ENCODE results near the gene BCAP29. TPM values are rescaled to one million over a fixed set of nuclear protein-coding genes. Genes with fewer than 3 reads are reported as not detected.
A peak's percentile ranks its signal among the peaks of the same experiment; 100 is the strongest.

BCAP29 gene
- total RNA-seq, 1 donor from 2014 or later: 34.9 TPM

- no peak for DNase-seq (ENCODE audit: low spot score, unreplicated experiment)
- H3K36me3 Mint-ChIP-seq (ENCODE audit: insufficient read depth): peaks cover 7% of the 10 kb centered on the region
- H3K27ac Mint-ChIP-seq: no peak overlapping the region
- peaks cover 36% of the 10 kb centered on the region for H3K4me1 Mint-ChIP-seq (ENCODE audit: low read depth)
- no peaks in the 10 kb centered on the region for H3K27me3 Mint-ChIP-seq
- no peaks in the 10 kb centered on the region for H3K9me3 Mint-ChIP-seq (ENCODE audit: low read depth)
- H3K4me3 Mint-ChIP-seq (ENCODE audit: low read depth): peak overlapping the region; percentile 82
- TF ChIP-seq, protein P1, sequence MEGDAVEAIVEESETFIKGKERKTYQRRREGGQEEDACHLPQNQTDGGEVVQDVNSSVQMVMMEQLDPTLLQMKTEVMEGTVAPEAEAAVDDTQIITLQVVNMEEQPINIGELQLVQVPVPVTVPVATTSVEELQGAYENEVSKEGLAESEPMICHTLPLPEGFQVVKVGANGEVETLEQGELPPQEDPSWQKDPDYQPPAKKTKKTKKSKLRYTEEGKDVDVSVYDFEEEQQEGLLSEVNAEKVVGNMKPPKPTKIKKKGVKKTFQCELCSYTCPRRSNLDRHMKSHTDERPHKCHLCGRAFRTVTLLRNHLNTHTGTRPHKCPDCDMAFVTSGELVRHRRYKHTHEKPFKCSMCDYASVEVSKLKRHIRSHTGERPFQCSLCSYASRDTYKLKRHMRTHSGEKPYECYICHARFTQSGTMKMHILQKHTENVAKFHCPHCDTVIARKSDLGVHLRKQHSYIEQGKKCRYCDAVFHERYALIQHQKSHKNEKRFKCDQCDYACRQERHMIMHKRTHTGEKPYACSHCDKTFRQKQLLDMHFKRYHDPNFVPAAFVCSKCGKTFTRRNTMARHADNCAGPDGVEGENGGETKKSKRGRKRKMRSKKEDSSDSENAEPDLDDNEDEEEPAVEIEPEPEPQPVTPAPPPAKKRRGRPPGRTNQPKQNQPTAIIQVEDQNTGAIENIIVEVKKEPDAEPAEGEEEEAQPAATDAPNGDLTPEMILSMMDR (IDR thresholded peaks at IDR 0.05; ENCODE audit: unreplicated experiment): no peak
Observed at GRCh38 chr7:107560898-107561516, 19.0 kb upstream of the BCAP29 start.

DNA sequence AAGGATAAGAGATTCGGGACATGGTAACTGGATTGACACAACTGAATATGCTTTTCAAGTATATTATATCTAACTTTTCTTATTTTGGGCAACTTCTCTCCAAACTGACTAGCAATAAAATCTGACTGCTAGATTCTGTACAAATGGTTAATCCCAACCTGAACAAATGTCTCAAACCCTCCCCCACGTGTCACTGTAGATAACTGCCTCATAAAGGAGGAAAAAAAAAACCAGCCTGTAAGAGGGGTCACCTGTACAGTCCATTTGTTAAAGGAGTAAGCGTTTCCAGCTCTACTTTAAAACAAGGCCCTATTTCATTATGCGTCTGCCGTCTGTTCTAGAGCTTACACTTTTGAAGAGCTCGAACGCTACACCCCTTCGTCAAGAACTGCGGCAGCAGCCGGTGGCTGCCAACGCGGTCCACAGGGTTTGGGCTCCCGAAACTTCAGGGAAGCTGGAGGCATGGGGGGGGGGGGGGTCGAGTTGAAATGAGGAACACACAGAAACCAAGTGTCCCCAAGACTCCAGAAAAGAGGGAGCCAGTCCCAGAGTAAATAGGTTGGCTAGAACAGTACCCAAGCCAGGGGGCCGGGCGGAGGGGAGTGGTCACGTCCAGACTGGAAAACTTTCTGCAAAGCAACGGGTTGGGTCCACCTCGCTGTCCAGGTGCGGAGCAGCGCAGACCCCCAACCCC, 16.8 kb upstream of the BCAP29 start:
- TF ChIP-seq, protein P1 (IDR thresholded peaks at IDR 0.05; ENCODE audit: unreplicated experiment): no peak
- Mint-ChIP-seq H3K36me3 (ENCODE audit: insufficient read depth) (no peaks in the 10 kb centered on the region), H3K27ac (peak overlapping the region; percentile 92), H3K27me3 (no peaks in the 10 kb centered on the region), H3K4me3 (ENCODE audit: low read depth) (peak overlapping the region; percentile 82), H3K4me1 (ENCODE audit: low read depth) (peaks cover 37% of the 10 kb centered on the region), H3K9me3 (ENCODE audit: low read depth) (no peaks in the 10 kb centered on the region)
- no peak for DNase-seq (ENCODE audit: low spot score, unreplicated experiment)

DNA sequence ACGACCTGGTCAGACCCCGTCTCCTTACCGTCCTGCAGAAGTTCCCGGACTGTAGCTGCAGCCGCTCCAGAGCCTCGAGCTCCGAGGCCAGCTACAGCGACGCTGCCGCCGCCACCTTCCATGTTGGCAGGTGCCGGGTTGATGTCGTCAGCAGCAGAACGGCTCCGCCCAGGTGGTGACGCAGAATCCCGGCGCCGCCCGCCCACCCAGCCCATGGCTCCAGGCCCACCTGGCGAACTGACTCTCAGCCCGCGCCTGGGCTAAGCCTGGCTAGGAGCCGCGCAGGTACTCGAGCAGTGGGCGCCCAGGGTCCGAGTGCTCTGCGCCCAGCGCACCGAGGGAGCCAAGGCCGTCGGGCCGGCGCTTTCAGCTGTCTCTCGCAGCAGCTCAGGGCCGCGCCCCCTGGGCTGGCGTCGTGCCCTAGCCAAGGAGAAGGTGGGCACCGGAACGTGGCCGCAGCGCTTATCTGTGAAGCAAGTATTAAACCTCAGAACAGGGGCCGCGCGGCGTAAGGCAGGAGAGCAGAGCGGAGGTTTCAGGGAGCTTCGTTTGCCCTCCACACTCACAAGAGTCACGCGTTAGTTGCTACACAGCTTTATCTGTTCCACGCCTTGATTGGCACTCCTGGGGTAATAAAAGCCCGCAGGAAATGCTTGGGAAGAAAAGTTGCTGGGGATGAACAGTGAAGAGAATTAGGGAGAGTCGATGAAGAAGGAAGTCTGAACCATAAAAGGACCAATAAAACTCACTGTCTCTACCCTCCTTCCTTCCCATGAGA, 16.1 kb upstream of the BCAP29 start, which contains the start of the genes COG5 and DUS4L:
Gene COG5 (minus strand): TSS at position 146 of the 778 bp plus-strand sequence. CDS start 24 bp downstream, at position 122.
Gene DUS4L (plus strand): TSS at position 197 of the 778 bp plus-strand sequence. CDS start 3,100 bp downstream, outside the sequence.
- Mint-ChIP-seq H3K27ac (peak within 1 kb of the TSS; percentile 92), H3K4me3 (ENCODE audit: low read depth) (peak within 1 kb of the TSS; percentile 82), H3K27me3 (no peaks in the 10 kb centered on the region), H3K36me3 (ENCODE audit: insufficient read depth) (no peaks in the 10 kb centered on the region), H3K9me3 (ENCODE audit: low read depth) (no peaks in the 10 kb centered on the region), H3K4me1 (ENCODE audit: low read depth) (peaks cover 37% of the 10 kb centered on the region)
- DNase-seq (ENCODE audit: low spot score, unreplicated experiment): peak; percentile 68
- TF ChIP-seq, protein P1 (IDR thresholded peaks at IDR 0.05; ENCODE audit: unreplicated experiment): no peak

- TF ChIP-seq, protein P1 (IDR thresholded peaks at IDR 0.05; ENCODE audit: unreplicated experiment): no peak
- Mint-ChIP-seq H3K4me3 (ENCODE audit: low read depth) (peak overlapping the region; percentile 82), H3K9me3 (ENCODE audit: low read depth) (no peaks in the 10 kb centered on the region), H3K27ac (peak overlapping the region; percentile 92), H3K36me3 (ENCODE audit: insufficient read depth) (no peaks in the 10 kb centered on the region), H3K27me3 (no peaks in the 10 kb centered on the region), H3K4me1 (ENCODE audit: low read depth) (peaks cover 36% of the 10 kb centered on the region)
- DNase-seq (ENCODE audit: low spot score, unreplicated experiment): no peak
Observed at GRCh38 chr7:107564553-107565298, 15.3 kb upstream of the BCAP29 start.

All from progenitor cell of endocrine pancreas (in vitro differentiated cells).